GM18511 (cell line): ENCODE data around the gene FIZ1.

Source experiments
- ATAC-seq: cut with Tn5 transposase; IDR thresholded peaks from one replicate; pipeline ENCODE4 v1.9.1; 2021; ENCODE audit warnings: mild to moderate bottlenecking, moderate library complexity; ENCODE audit not compliant: unreplicated experiment

FIZ1 gene

DNA sequence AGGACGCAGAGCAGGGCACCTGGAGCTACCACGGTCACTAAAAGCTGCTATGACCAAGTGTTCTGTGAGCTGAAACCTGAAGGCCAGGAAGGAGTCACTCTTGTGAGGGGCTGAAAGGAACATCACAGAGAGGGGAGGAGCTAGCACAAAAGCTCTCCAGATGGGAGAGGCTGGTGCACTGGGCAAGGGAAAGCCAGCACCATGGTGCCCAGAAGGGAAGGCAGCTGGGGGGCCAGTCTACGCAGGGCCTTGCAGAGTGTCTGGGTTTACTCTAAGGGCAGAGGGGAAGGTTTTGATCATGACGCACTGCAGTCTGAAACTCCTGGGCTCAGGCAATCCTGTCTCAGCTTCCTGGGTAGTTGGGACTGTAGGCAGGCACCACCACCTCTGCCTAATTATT is 37.4 kb upstream of the FIZ1 start:
- ATAC-seq = no peak

DNA sequence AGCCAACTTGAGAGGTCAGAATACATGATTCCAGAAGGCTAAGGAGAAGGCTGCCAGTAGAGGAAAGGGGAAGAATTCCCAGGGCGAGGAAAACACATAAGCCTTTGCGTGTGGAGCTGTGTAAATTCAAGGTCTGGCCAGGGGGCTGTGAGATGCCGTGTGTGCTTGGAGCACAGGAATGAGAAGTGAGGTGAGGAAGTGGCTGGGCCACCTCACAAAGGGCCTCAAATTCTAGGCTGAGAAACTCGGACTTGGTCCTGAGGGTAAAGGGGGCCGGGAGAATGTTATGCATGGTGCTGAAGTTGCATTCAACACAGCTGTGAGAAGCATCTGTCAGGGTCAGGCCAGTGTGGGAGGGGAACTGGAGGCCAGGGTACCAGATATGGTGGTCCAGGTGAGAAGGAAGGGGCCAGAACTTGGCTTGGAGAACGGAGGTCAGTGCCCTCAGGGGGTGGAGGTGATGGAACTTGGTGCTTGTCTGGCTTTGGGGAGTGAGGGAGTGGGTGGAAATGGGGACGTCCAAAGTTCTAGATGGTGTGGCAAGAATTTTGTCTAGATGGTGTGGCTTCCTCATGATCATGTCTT is 36.6 kb upstream of the FIZ1 start:
- no peak for ATAC-seq

DNA sequence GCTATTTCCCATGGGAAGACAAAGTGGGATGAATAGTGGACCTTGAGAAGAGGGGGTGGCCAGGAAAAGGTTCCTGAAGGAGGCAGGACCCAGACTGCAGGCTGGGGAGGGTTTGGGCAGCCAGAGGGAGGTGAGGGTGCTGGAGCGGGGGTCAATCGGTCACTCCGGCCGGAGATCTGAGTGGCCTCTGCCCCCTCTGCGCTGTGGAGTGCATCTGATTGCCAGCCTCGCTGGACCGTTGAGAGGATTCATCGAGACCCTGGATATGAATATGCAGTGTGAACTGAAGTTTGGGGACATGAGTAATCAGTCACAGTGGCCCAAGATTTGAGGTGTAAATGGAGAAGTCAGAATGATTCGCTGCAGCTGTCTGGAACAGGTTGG is 36.0 kb upstream of the FIZ1 start:
- ATAC-seq = no peak

DNA sequence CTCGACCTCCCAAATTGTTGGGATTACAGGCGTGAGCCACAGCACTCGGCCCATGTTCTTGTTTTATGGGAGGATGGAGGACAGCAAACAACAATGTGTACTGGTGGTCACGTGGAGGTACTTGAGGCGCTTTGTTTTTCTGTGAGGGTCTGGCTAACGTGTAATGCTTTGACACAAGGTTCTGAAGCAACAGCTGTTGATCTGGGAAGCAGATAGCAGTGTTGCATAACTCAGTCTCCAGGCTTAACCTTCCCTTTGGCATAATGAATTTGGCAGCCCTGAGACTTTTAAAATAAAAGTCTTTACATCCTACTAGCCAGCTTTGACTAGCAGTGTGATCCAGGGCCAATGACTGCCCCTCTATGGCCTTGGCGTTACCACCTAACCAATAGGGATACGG is 34.5 kb upstream of the FIZ1 start:
- ATAC-seq = no peak

DNA sequence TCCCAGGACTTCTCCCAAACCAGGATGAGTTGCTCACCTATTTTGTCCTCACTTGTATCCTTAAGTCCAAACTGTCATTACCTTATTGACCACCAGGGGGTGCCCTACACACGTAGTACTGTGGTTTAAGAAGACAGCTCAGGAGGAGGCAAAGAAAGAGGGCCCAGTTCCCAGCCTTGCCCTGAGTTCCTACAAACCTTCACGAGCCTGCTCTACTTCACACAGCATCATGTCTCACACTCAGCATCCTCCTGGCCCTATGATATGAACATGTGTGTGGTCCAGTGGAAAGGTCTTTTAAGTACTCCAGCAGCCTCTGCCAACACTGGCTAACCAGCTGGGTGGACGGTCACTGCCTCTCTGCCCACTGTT is 33.1 kb upstream of the FIZ1 start:
- ATAC-seq = peak; percentile 44

DNA sequence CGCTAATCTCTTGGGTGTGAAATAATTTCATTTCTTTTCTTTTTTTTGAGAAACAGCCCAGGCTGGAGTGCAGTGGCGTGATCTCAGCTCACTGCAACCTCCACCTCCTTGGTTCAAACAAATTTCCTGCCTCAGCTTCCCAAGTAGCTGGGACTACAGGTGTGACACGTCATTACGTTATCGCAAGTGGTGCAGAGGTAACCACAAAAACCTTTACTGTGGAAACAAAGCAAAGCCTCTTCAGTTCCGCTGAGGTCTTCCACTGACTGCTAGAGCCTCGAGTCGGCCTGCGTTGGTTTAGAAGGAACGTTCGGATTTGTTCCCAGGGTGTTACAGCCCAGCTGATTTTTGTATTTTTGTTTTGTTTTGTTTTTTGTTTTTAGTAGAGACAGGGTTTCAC is 27.0 kb upstream of the FIZ1 start:
- ATAC-seq = no peak

DNA sequence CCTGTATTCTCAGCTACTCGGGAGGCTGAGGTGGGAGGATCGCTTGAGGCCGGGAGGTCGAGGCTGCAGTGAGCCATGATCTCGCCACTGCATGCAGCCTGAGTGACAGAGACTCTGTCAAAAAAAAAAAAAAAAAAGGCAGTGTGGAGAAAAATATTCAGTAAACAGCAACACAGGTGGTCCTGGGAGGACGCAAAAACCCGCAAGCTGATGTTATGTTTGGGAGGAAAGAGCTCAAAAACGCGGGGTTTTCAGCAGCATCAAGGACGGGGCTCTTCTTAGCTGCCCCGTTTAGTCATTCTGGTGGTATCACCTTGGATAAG is 25.6 kb upstream of the FIZ1 start:
- ATAC-seq = no peak

DNA sequence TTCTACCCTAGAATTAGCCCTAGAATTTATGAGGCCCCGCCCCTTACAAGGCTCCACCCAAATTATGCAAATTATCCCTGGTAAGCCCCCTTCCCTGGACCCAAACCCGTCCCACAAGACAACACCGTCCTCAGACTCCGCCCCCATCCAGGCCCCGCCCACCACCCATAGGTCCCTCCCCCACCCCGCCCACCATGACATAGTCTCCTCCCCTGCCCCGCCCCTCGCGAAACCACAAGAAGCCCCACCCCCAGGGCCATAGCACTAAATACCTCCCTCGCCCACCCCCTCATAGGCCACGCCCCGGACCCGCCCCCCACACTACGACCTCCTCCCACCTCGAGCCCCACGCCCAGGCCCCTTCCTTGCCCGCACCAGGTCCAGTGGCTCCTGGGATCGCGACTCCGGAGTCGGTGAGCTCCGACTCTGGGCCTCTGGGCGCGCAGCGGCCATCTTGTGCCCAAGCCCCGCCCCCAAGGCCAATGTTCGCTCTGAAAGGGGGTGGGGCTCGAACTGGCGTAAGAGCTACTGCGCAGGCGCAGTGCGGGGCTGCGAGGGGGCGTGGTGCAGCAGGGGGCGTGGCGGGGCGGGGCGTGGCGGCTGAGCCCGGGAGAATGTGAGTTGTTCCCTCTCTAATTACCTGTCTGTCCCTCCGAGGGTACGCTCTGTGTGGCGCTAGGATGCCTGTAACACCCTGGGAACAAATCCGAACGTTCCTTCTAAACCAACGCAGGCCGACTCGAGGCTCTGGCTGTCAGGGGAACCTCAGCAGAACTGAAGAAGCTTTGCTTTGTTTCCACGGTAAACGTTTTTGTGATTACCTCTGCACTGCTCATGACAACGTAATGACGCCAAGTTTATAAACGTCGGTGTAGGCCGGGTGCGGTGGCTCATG is 25.0 kb upstream of the FIZ1 start, which contains the start of gene ZNF784:
ZNF784 (minus strand) TSS at position 458 of the 895 bp plus-strand sequence; CDS start at position 453, 5 bp downstream.
- no peak for ATAC-seq

DNA sequence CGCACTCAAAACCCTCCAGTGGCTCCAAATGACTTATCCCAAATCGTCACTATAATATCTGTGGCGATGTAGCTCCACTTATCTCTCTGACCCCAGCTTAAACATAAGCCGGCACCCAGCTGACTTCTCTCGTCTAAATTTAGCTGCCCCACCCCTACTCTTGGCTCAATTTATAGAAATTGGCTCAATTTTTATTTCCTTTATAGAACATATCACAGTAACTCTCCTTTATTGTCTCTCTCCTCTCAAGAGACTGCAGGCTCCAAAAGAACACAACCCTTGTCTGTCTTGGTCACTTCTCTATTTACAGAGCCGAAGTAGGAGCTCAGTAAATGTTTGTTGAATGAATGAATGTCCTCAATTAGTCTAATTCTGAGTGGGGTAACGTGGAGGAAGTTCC is 24.2 kb upstream of the FIZ1 start:
- ATAC-seq = no peak

DNA sequence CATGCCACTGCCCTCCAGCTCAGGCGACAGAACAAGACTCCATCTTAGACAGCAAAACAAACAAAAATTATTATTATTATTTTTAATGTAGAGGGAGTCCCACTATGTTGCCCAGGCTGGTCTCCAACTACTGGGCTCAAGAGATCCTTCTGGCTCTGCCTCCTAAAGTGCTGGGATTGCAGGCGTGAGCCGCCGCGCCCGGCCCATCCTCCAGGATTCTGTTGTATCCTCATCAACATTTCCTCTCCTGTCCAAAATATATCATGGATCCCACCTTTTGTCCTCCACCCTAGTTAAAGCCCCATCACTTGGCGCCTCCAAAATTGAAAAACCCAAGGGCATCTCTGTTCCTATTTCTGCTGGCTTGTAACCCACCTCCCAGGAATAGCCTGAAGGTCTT is 23.8 kb upstream of the FIZ1 start:
- no peak for ATAC-seq

DNA sequence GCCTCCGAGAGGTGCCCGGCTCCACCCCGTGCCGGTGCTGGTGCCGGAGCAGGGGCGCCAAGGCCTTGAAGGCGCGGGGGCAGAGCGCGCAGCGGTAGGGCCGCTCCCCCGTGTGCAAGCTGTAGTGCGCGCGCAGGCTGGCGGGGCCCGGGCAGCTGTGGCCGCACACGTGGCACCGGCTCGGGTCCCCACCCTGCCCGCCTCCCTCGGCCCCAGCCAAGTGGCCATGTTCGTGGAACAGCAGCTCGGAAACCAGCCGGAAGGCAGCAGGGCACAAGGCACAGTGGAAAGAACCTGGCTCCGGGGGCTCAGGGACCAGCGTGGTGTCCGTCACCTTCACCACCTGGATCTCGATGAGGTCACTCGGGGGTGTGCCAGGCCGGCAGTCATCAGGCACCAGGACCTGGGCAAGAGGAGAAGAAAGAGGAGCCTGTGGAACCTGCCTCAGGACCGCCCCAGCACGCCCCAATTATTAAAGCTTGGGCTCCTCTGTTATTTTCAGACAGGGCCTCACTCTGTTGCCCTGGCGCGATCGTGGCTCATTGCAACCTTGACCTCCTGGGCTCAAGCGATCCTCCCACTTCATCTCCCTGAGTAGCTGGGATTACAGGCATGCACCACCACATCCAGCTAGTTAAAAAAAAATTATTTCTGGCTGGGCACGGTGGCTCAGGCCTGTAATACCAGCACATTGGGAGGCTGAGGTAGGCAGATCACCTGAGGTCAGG is 23.1 kb upstream of the FIZ1 start:
- ATAC-seq = no peak

DNA sequence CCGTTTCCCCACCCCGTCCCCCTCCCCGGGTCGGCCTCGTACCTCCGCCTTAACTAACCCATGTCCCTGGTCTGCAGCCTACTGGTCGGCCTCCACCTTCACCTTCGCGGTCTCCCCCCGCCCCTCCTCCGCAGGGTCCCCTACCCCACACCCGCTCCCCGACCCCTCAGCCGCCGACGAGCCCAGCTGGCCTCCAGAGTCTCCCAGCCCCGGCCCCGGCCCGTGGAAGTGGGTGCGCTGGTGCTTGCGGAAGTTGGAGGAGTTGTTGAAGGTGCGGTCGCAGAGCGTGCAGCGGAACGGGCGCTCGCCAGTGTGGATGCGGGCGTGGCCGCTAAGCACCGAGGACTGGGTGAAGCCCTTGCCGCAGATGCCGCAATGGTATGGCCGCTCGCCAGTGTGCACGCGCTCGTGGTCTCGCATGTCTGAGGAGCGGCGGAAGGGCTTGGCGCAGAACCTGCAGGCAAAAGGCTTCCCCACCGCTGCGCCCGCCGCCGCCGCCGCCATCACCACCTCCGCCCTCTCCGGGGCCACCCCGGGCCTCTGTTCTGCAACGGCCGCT is 22.4 kb upstream of the FIZ1 start:
- no peak for ATAC-seq

DNA sequence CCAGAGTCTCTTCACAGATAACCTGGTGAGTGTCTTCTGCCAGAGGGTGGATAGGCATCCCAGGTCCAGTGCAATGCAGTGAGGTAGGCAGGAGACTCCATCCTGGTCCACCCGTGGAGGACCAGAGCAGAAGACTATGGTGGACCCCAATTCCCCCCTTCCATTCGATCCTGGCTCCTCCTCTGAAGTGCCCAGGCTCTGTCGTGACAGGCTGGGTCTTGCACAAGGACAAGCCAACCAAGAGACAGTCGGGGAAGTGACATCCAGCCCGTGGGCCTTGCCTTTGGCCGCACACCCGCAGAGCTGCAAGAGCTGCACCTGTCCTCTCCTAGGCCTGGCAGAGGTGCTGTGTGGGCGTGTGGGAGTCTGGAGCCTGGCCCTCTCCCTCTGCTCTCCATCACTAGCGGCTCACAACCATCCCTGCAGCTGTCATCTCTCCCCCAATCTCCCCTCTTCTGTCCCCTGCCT is 21.9 kb upstream of the FIZ1 start:
- no peak for ATAC-seq

DNA sequence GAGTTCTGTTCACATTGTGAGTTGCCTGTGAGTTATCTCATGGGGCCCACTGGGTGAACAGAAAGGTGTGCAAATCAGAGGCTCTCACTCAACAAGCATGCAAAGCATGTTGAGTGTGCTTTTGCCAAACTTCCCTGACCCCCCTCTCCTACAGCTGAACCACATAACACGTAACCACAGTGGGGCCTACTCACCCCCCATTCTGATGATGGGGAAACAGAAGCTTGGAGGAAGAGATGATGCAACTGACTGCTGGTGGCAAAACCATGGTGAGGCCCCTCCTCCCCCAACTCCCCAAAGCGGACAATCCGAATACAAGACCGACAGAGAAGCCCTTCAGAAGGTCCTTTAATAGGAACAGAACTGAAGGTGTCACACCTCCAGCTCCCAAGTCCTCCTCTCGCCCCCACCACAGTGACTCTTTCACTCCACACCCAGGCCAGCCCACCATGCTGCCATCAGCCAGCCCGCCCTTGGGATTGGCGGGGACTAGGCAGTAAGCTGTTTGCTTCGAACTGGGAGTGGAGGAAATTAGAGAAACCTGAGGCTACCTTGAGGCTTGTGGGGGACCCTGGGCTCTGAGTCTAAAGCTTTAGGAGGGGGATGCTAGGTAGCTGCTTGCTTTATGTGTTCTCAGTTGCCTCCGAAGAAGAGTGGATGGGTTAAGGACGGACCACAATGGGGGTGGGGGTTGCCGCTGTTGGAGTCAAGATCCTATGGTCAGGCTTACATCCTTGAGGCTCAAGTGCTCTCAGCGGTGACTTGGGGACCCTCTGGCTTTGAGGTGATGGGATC is 21.3 kb upstream of the FIZ1 start:
- no peak for ATAC-seq

DNA sequence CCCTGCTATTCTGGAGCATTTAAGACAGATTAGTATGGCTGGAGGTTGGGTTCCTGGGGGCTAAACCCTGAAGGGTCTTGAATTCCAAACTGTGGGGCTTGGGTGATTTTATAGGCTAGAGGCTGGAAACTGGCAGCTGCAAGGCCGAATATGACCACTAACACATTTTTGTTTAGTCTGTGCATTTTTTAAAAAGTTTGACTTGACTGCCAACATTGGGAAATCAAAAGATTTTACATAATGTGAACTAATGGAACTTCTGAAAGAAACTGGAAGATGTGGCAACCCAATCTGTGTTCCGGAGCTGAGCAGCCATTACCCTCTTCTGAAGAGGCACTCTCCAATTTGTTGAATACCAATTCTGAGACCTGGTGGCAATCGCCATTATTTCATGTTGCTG is 20.0 kb upstream of the FIZ1 start:
- no peak for ATAC-seq

DNA sequence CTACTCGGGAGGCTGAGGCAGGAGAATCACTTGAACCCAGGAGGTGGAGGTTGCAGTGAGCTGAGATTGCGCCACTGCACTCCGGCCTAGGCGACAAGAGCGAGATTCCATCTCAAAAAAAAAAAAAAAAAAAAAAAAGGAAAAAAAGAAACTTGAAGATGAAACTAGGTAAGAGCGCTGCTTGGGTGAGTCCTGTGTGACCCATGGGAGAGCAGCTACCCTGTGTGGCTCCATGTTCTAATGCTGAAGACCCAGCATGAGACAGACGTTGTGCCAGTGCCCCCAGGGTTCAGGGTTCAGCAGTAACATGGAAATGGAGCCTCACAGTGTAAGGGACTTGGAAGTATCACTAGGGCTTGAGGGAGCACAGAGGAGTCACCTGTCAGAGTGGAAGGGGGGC is 19.1 kb upstream of the FIZ1 start:
- no peak for ATAC-seq

DNA sequence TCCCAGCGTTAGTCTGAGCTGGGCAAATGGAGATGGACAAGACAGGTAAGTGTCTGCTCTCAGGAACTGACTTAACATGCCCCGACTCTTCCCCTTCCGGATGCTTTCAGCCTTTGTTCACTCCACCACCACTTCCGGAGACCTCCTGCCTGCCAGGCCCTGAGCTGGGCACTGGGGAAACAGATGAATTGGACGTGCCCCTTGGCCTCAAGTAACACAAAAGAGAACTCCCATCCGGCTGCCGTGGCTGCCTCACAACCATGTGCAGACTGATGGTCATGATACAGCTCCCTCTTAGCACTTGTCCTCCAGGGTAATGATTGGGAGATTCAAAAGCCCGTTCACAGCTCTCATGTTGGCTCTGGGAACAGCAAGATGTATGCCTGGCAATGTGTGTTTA is 18.1 kb upstream of the FIZ1 start:
- no peak for ATAC-seq

DNA sequence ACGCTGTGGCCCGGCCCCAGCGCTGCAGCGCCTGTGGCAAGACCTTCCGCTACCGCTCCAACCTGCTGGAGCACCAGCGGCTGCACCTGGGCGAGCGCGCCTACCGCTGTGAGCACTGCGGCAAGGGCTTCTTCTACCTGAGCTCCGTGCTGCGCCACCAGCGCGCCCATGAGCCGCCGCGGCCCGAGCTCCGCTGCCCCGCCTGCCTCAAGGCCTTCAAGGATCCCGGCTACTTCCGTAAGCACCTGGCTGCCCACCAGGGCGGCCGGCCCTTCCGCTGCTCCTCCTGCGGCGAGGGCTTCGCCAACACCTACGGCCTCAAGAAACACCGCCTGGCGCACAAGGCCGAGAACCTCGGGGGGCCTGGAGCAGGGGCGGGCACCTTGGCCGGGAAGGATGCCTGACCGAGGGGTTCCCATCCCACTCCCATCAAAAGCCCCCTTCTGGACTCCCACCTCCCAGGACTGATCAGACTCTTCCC is 17.1 kb upstream of the FIZ1 start:
- no peak for ATAC-seq

DNA sequence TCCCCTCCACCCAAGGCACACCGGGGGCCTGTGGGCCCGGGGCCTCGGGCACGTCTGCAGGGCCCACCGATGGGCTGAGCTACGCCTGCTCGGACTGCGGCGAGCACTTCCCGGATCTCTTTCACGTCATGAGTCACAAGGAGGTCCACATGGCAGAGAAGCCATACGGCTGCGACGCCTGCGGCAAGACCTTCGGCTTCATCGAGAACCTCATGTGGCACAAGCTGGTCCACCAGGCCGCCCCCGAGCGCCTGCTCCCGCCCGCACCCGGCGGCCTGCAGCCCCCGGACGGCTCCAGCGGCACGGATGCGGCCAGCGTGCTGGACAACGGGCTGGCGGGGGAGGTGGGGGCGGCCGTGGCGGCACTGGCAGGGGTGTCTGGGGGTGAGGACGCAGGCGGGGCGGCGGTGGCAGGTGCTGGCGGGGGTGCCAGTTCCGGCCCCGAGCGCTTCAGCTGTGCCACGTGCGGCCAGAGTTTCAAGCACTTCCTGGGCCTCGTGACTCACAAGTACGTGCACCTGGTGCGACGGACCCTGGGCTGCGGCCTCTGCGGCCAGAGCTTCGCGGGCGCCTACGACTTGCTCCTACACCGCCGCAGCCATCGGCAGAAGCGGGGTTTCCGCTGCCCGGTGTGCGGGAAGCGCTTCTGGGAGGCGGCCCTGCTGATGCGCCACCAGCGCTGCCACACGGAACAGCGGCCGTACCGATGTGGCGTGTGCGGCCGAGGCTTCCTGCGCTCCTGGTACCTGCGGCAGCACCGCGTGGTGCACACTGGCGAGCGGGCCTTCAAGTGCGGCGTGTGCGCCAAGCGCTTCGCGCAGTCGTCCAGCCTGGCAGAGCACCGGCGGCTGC is 16.5 kb upstream of the FIZ1 start:
- ATAC-seq = no peak
